Neutrophil (primary cell): ENCODE data around the gene ADAR.

Source experiments
- H3K27ac ChIP-seq: fragments of 200-600 bp; sonication (generic); 2 replicates; pipeline ENCODE4 v1.5.1; 2016; ENCODE audit warnings: mild to moderate bottlenecking, moderate library complexity
- H3K27me3 ChIP-seq: fragments of 200-600 bp; sonication (generic); 2 replicates; pipeline ENCODE4 v1.6.0; 2016; ENCODE audit warnings: mild to moderate bottlenecking
- H3K36me3 ChIP-seq: fragments of 200-600 bp; sonication (generic); 2 replicates; pipeline ENCODE4 v1.5.1; 2017
- H3K4me1 ChIP-seq, 2 experiments: fragments of 200-600 bp in 1 of 2; sonication (generic) in 1 of 2; 1 replicate in 1 of 2; 2 replicates in 1 of 2; pipeline versions ENCODE4 v1.5.1 to v1.6.1; 2013 to 2016; ENCODE audit warnings: low read depth in 1 of 2, low read length in 1 of 2, mild to moderate bottlenecking in 1 of 2, moderate library complexity in 1 of 2; ENCODE audit not compliant: control insufficient read depth in 1 of 2, insufficient read depth in 1 of 2
- H3K4me3 ChIP-seq, 2 experiments: fragments of 200-600 bp in 1 of 2; sonication (generic) in 1 of 2; 1 replicate in 1 of 2; 2 replicates in 1 of 2; pipeline ENCODE4 v1.5.1; 2013 to 2016; ENCODE audit warnings: low read depth in 1 of 2, low read length in 1 of 2, mild to moderate bottlenecking in 1 of 2, moderate library complexity in 1 of 2
- H3K9me3 ChIP-seq: fragments of 200-600 bp; sonication (generic); 2 replicates; pipeline ENCODE4 v1.5.1; 2016
- CTCF ChIP-seq: fragments of 200-600 bp; sonication (generic); IDR thresholded peaks from 2 replicates; pipeline ENCODE4 v1.5.1; 2016; ENCODE audit warnings: antibody characterized with exemption

The ADAR gene

DNA sequence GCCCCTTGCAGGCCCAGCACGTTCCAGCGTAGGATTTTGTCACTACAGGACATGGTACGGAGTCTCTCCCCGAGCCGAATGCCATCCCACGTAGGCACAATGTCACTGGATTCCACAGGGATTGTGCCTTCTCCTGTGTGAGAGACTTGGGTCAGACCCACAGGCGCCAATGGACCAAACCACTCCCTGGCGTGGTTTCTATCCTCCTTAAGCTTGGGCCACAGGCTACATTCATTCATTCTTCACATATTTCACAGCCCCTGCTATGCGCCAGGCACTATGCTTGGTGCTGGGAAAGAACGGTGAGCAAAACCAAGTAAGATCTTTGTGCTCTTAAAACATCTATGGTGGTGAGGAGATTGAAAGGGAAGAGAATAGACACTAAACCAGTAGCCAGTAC lies 21.8 kb downstream of the ADAR start:
- Histone ChIP-seq H3K4me3 (no peak overlapping the region), H3K4me1 (no peaks in the 10 kb centered on the region)
- TF ChIP-seq CTCF = no peak

DNA sequence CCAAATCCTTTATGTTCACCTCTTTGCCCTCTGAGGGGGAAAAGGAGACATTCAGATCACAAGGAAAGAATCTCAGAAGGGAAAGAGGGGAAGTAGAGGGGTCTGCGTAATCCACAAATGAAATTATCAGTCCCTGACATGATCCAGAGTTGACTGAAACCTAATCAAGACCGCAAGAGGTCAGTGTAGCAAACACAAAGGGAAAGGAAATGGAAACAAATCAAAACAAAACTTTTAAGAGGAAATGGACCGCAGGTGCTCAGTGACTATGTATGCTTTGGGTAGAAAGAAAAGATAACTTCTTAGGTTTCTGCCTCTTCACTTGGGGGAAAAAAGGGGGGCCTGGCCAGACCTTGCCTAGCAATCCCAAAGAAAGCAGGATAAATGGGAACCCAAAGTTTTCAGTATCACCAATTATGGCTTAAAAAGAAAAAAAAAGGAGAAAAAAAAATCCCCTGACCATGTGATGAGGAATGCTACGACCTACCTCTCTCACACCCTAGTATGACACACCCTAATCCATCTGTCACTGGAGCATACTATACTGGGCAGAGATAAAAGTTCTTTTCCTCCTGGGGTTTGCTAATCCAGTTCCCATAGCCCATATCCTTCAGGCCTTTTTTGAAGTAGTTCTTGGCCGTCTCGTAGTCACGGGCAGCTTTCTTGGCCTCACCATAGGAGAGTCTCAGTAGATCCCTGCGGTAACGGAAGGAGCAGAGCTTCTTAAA lies 23.6 kb downstream of the ADAR start:
- Histone ChIP-seq H3K9me3 (peaks cover 3% of the 10 kb centered on the region), H3K27me3 (no peaks in the 10 kb centered on the region), H3K27ac (no peak overlapping the region), H3K4me3 (no peak overlapping the region), H3K36me3 (peaks cover 100% of the 10 kb centered on the region), H3K4me1 (no peaks in the 10 kb centered on the region)
- no peak for TF ChIP-seq CTCF

More for the DNA sequence above, 21.8 kb downstream of the ADAR start:
- H3K9me3 ChIP-seq = peaks cover 3% of the 10 kb centered on the region
- no peak overlapping the region for H3K27ac ChIP-seq
- peaks cover 100% of the 10 kb centered on the region for H3K36me3 ChIP-seq
- H3K27me3 ChIP-seq = no peaks in the 10 kb centered on the region

DNA sequence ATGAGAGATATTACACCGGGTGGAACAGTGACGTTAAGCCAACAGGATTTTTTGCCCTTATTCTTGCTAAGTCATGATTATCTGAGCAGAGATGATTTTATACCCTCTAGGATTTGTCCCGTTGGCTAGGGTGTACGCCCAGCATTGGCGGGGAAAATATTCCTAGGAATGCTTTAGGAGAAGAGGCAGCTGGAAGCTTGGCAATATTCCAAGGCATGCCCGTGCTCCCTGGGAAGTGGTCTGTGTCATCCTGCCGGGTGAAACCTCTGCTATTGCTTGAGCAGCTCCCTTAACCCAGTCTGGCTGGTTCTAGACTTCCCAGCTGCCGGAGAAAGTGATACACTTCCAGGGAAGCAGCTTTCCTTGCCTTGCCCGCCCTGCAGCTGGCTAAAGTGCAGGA lies 24.2 kb downstream of the ADAR start:
- Histone ChIP-seq H3K9me3 (no peaks in the 10 kb centered on the region), H3K36me3 (peaks cover 100% of the 10 kb centered on the region), H3K4me3 (no peak overlapping the region), H3K27me3 (no peaks in the 10 kb centered on the region), H3K4me1 (no peaks in the 10 kb centered on the region), H3K27ac (no peak overlapping the region)
- no peak for TF ChIP-seq CTCF

GRCh38 chr1:154582885-154583284 lies 25.1 kb downstream of the ADAR start:
- Histone ChIP-seq H3K4me3 (no peak overlapping the region), H3K9me3 (no peaks in the 10 kb centered on the region), H3K27ac (no peak overlapping the region), H3K4me1 (no peaks in the 10 kb centered on the region), H3K27me3 (no peaks in the 10 kb centered on the region), H3K36me3 (peaks cover 100% of the 10 kb centered on the region)
- no peak for TF ChIP-seq CTCF

DNA sequence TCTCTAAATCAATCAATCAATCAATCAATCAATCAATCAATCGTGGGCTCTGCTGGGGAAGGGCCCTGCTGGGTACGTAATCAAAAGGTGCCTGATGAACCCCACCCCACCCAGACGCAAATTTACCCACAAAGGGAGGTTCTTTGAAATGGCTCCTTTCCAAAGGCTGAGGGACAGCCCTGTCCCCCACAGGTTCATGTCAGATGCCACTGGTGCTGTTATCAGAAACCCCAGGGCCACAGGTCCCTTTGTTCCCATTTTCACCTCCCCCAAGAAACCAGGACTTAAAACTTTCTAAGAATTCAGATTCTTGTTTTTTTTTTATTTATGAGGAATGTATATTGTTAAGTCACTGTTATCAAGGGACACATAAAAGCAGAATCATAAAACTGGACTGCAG lies 26.2 kb downstream of the ADAR start:
- TF ChIP-seq CTCF = no peak
- Histone ChIP-seq H3K27me3 (no peaks in the 10 kb centered on the region), H3K36me3 (peaks cover 100% of the 10 kb centered on the region), H3K27ac (no peak overlapping the region), H3K4me1 (no peaks in the 10 kb centered on the region), H3K9me3 (no peaks in the 10 kb centered on the region), H3K4me3 (no peak overlapping the region)
